ENCODE measurements around the gene PDLIM4.
A peak's percentile ranks its signal among the peaks of the same experiment; 100 is the strongest.

The PDLIM4 gene

GRCh38 chr5:132267166-132267739 is 9.8 kb downstream of the PDLIM4 start:
- DNase-seq (ENCODE audit: low spot score) = no peak

- no peak for DNase-seq (ENCODE audit: low spot score)
Observed at GRCh38 chr5:132267931-132268768, 10.7 kb downstream of the PDLIM4 start.

GRCh38 chr5:132268769-132269551 is 11.5 kb downstream of the PDLIM4 start:
- no peak for DNase-seq (ENCODE audit: low spot score)

GRCh38 chr5:132269635-132270334 is 12.3 kb downstream of the PDLIM4 start:
- DNase-seq (ENCODE audit: low spot score) = no peak

GRCh38 chr5:132270335-132270665 is 12.8 kb downstream of the PDLIM4 start:
- DNase-seq (ENCODE audit: low spot score) = no peak

- peak; percentile 70 for DNase-seq (ENCODE audit: low spot score)
Observed at GRCh38 chr5:132270706-132271105, 13.2 kb downstream of the PDLIM4 start.

GRCh38 chr5:132271251-132272246 is 14.1 kb downstream of the PDLIM4 start:
- no peak for DNase-seq (ENCODE audit: low spot score)

GRCh38 chr5:132272311-132273210 is 15.1 kb downstream of the PDLIM4 start:
- DNase-seq (ENCODE audit: low spot score) = peak; percentile 62

- DNase-seq (ENCODE audit: low spot score) = no peak
Observed at GRCh38 chr5:132273631-132274030, 16.1 kb downstream of the PDLIM4 start.

GRCh38 chr5:132274050-132274792 is 16.7 kb downstream of the PDLIM4 start:
- no peak for DNase-seq (ENCODE audit: low spot score)

GRCh38 chr5:132275367-132276220 is 18.1 kb downstream of the PDLIM4 start:
- DNase-seq (ENCODE audit: low spot score) = no peak

GRCh38 chr5:132277256-132277655 is 19.8 kb downstream of the PDLIM4 start:
- DNase-seq (ENCODE audit: low spot score) = no peak

- DNase-seq (ENCODE audit: low spot score) = no peak
Observed at GRCh38 chr5:132277971-132278853, 20.7 kb downstream of the PDLIM4 start.

- no peak for DNase-seq (ENCODE audit: low spot score)
Observed at GRCh38 chr5:132279801-132280200, 22.3 kb downstream of the PDLIM4 start.

- DNase-seq (ENCODE audit: low spot score) = no peak
Observed at GRCh38 chr5:132280371-132281240, 23.1 kb downstream of the PDLIM4 start.

Measured in cerebellar cortex (tissue), 1 donor.